LNCaP clone FGC (cell line): ENCODE measurements around the gene ARHGEF37.

ENCODE experiments used
- DNase-seq: peaks from one replicate; pipeline ENCODE4 v3.0.0-alpha.2; 2011; ENCODE audit warnings: low read depth
- H3K4me3 ChIP-seq: 2 replicates; pipeline ENCODE4 v1.5.1; 2011; ENCODE audit warnings: mild to moderate bottlenecking, low read depth, low read length, control low read depth
- CTCF ChIP-seq: IDR thresholded peaks from 2 replicates; pipeline ENCODE4 v1.5.1; 2012; ENCODE audit warnings: mild to moderate bottlenecking; ENCODE audit not compliant: control insufficient read depth, insufficient read depth; ENCODE audit errors: extremely low read depth

The ARHGEF37 gene

GRCh38 chr5:149652697-149653096 lies 71.4 kb downstream of the ARHGEF37 start:
- no peak overlapping the region for H3K4me3 ChIP-seq
- no peak for DNase-seq

DNA sequence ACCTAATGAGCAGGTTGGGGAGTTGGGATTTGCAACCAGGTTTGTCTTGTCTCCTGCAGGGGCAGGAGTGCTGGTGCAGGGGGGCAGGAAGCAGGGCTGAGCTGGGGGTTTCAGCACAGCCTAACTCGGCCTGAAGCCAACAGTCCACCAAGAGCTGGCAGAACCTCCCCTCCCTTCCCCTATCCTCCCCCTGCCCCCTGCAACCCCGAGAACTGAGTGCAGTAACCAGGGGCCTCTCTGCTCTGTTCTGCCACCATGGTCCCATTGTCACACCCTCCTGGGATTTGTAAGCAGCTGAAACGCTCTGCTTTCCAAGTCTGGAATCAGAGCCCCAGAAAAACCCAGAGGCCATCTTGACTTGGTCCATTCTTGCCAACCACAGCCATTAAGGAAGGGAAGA lies 72.9 kb downstream of the ARHGEF37 start:
- no peak overlapping the region for H3K4me3 ChIP-seq
- DNase-seq, result no peak
- TF ChIP-seq CTCF, result no peak

More at GRCh38 chr5:149652697-149653096, 71.4 kb downstream of the ARHGEF37 start:
- TF ChIP-seq CTCF, result no peak

- no peak for DNase-seq
- TF ChIP-seq CTCF, result no peak
- no peak overlapping the region for H3K4me3 ChIP-seq
These were observed 73.7 kb downstream of the ARHGEF37 start for GRCh38 chr5:149654883-149655505.

DNA sequence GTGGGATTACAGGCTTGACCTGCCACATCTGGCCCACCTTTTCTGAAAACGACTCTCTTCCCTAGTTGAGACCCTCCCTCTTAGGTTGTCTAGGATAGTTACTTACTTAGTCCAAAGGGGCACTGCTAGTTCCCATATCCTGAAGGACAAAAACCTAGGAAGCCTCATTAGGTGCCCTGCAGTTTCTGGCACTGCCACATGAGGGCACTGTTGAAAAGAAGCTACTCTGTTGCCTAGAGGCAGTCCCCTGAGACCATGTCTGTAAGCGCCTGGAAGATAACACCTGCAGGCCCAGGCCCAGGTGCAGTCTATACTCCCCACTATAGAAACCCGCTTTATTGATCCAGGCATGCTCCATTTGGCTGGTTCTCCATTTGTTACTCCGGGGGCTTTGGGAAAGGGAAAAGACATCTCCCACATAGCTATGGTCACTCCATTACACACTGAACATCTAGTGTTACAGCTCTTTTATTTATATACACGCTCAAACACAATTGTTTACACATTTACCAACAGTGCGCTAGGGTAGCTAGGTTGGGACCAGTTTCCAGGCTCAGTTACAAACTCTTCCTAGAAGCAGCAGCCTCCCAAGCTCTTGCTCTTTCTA lies 75.4 kb downstream of the ARHGEF37 start:
- H3K4me3 ChIP-seq, result no peak overlapping the region
- no peak for DNase-seq

GRCh38 chr5:149657324-149657723 lies 76.0 kb downstream of the ARHGEF37 start:
- TF ChIP-seq CTCF, result no peak
- H3K4me3 ChIP-seq, result no peak overlapping the region
- DNase-seq, result no peak

More for the DNA sequence above, 75.4 kb downstream of the ARHGEF37 start:
- peak; percentile 68 for TF ChIP-seq CTCF

GRCh38 chr5:149658299-149658698 lies 77.0 kb downstream of the ARHGEF37 start:
- DNase-seq, result no peak
- H3K4me3 ChIP-seq, result no peak overlapping the region
- no peak for TF ChIP-seq CTCF

- DNase-seq, result no peak
- H3K4me3 ChIP-seq, result no peak overlapping the region
- TF ChIP-seq CTCF, result no peak
These were observed 82.8 kb downstream of the ARHGEF37 start for GRCh38 chr5:149664083-149664482.
